ENCODE measurements around the gene KREMEN2.
A peak's percentile ranks its signal among the peaks of the same experiment; 100 is the strongest.

KREMEN2 gene

DNA sequence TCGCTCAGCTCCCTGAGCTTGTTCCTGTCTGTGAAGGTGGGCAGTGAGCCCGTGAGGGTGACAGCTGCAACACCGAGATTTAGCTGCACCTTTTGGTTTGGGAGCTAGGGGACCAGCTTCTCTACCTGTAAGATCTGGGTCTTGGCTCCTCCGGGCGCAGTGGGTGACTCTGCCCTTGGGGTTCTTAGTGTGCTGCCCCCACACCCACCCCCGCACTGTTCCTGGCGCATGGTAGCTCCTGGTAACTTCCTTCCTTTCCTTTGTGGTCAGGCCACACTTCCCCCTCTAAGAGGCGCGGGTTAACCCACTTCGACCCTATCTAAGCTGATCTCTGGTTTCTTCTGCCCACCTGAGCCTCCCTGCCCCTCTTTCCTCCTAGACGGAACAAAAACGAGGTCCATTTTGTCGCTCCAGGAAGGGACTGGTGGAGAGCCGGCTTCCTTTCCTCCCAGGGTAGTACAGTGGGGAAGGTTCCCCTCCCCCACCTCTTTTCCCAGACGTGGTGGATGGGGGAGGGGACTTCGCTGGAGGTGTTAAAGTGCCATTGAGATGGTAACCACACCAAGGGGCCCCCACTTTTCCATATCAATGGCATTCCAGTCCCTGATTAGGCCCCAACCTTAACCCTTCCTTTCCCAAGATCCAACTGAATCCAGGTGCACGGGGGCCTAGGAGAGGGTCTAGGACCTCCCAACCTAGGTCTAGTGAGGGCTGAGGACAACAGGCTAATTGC is 44.0 kb downstream of the KREMEN2 start:
- peak; percentile 64 for DNase-seq

DNA sequence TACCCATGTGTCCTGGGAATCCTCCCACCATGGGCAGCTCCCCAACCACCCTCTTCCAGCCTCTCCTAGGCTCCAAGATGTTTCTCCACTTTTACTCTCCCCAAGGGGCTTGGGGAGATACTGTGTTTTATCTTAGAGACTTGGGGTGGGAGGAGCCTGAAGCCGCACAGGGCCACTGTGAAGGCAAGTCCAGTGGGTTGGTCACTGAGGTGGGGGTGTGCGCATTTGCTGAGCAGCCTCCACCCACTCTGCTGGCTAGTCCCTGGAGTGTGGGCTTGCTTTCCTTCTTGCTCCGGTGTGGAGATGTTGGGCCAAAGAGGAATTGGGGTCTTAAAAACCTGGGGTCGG is 44.6 kb downstream of the KREMEN2 start:
- DNase-seq = peak; percentile 28

DNA sequence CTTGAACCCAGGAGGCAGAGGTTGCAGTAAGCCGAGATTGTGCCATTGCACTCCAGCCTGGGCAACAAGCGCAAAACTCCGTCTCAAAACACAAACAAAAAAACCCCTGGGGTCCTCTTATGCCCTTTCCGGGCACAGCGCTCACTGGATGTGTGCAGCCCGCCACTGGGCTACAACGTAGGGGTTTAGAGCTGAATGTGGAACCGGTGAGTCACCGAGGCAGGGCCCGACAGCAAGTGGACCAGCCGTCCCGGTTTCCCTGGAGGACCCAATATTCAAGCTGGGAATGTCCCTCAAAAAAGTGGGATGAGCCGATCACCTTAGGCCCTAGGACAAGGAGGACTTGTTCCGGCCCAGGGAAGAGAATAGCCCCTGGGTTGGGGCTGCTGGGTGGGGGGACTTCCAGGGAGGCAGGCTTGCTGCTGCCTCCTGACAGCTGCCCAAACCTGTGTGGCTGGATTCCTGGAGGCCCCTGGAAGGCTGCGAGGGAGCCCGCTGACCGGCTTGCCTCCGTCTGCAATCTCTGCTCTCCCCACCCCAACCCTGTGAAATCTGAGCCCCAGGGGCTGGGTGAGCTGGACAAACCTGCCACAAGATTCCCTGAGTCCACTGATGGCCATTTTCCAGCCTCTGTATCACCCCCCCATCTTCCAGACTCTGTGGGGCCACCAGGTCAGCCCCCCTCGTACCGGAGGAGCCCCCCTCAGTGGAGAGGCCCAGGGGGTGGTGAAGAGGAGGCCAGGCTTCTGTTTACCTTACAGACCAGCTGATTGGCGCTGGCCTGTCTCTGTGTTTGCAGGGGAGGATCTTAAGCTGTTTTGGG is 45.7 kb downstream of the KREMEN2 start:
- DNase-seq = no peak

DNA sequence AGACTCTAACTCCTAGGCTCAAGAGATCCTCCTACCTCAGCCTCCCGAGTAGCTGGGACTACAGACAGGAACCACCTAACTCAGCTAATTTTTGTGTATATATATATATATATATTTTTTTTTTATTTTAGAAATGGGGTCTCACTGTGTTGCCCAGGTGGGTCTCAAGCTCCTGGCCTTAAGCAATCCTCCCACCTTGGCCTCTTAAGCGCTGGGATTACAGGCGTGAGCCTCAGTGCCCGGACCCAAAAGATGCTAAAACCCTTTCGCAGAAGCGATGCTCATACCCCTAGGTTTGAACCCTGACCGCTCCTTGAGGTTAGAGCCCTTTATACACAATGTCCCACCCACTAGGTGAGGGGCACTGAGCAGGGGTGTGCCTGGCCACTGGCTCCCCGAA is 46.4 kb downstream of the KREMEN2 start:
- no peak for DNase-seq

DNA sequence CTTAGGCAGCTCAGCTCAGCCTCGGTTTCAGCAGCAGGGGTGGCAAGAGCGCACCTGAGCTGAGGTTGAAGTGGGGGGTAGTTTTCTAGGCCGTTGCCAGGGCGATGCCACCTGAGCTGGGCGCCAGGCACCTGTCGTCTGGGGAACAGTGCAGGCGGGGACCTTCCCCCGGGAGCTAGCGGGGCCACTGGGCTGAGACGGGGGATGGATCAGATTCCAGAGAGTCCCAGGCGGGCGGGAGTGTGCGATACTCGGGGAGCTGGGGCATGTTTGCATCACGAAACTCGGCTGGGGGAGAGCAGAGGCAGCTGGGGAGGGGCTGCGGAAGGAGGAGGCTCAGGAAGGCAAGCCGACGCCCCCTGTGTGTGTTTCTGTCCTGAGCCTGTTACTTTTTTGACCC is 48.2 kb downstream of the KREMEN2 start:
- no peak for DNase-seq

DNA sequence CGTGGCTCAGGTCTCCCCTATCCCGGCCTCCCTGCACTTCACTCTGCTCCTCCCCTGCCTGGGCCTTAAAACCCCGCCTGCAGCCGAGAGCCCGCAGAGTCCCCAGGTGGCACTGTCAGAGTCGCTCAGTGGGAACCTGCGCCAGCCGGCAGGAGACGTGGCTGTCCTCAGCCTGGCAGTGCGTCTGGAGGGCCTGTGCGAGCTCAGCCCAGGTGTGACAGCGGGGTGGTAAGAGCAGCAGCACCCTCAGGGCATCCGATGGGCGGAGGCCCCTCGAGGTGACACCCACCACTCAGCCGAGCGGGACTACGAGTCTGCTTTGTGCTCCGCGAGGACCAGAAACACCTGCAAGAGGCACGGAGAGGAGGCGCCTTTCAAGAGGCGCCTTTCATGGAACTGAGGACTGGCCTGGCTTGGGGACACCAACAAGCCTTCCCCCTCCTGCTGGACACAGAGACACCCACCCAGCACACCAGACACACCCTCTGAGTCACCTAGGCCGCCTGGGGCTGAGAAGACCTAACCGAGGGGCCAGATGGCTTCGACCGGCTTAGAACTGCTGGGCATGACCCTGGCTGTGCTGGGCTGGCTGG is 48.8 kb downstream of the KREMEN2 start, which contains the start of gene CLDN9:
Gene CLDN9 (plus strand): TSS at position 96 of the 593 bp plus-strand sequence. CDS start 440 bp downstream, at position 536.
- DNase-seq = no peak

DNA sequence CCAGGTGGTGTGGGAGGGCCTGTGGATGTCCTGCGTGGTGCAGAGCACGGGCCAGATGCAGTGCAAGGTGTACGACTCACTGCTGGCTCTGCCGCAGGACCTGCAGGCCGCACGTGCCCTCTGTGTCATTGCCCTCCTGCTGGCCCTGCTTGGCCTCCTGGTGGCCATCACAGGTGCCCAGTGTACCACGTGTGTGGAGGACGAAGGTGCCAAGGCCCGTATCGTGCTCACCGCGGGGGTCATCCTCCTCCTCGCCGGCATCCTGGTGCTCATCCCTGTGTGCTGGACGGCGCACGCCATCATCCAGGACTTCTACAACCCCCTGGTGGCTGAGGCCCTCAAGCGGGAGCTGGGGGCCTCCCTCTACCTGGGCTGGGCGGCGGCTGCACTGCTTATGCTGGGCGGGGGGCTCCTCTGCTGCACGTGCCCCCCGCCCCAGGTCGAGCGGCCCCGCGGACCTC is 49.4 kb downstream of the KREMEN2 start:
- DNase-seq = no peak

DNA sequence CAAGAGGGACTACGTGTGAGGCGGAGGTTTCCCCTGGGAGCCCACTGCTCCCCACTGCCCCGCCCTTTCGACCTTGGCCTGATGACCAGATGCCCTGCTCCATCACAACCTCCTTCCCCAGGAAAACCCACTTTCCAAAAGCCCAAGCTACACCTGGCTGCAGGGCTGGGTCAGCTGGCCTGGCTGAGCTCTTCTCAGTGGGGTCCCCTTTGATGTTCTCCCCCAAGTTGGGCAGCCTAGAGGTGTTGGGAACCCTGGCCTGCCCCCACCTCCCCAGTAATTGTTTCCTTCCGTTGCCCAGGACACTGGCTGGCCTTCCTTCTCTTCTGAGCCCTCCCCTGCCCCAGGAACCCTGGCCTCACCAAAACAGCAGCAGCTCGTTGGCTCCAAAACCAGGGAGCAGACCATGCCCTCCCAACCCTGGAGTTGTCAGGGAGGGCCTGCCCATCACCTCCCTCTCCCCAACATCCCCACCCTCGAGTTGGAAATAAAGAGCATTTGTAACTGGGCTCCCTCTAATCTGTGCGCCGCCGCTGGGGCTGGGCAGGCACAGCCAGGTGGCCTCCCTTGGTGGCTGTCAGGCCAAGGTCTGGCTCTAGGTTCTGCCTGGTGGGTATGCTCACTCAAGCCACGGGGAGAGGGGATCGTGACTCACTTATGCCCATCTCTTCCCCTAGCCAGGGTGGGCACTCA is 50.1 kb downstream of the KREMEN2 start:
- no peak for DNase-seq

DNA sequence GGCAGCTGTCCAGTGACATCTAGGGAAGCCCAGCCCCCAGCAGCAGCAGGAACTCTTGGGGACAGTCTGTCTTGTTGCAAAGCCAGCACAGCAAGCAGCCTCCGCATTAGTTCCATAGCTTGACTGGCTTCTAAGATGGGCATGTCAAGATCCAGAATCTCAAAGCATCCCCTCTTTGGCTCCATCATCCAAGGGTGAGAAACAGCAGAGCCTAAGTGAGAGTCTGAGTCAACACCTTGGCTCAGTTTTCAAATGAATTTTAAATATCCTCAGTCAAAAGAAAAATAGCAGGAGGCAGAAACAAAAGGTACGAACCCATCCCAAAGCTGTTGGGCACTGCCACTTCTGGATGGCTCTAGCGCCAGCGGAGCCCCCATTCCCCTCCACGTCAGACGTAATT is 50.9 kb downstream of the KREMEN2 start:
- no peak for DNase-seq

DNA sequence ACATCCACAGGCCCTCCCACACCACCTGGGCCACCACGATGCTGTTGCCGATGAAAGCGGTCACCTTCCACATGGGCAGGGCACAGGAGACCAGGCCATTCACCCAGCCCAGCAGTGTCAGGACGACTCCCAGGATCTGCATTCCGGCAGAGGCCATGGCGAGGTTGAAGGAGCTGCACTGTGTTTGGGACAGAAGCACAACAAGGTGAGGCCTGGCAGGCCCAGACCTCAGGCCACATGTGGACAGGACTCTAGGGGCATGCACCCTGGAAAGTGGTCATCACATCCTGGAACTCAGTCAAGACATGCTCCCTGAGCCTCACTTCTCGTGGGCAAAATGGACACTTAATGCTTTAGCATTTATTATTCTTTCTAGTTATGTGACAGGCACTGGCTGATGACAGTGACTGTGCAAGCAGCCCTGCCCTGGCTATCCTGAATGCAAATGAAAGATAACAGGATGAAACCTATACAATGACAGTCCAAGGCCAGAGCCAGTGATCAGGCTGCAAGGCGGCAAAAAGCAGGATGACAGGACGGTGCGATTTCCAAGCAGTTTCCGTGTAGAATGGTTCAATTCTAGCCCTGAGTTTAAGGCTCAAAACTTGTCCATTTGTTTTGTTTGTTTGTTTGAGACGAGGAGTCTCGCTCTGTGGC is 51.9 kb downstream of the KREMEN2 start:
- peak; percentile 75 for DNase-seq

DNA sequence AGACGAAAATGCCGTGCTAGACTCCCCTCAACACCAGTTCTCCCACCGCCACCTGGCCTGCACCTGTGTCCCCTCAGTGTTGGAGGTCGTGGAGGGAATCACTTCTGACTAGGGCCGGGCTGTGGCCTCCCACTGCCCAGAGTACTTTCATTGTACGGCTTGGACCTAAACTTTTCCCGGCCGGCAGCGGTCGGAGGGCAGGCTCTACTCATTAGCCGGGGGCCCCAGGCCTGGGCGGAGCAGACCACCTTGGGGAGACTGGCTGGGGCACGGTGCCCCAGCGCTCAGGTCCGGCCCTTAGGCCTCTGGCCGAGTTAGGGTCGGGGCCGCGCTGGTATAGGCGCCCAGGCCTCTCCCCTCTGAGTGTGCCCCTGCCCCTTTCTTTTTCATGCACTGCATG is 53.3 kb downstream of the KREMEN2 start:
- no peak for DNase-seq

Data from hematopoietic multipotent progenitor cell treated with erythropoietin and hydrocortisone succinate and interleukin-3 and kit ligand, for 6 days (in vitro differentiated cells).